GM12891 (cell line): Measurements from ENCODE around the gene TXNDC2.
A peak's percentile ranks its signal among the peaks of the same experiment; 100 is the strongest.

Experiments used
- DNase-seq: peaks from one replicate; pipeline ENCODE4 v3.0.0; 2011; ENCODE audit warnings: low spot score; ENCODE audit not compliant: insufficient read length
- FAIRE-seq: peaks from 2 replicates; lab custom pipeline; 2011; peaks lifted over from hg19 to GRCh38; lab: Jason Lieb, UNC
- PAX5 ChIP-seq: IDR thresholded peaks from 2 replicates; pipeline ENCODE4 v1.6.1; 2011; ENCODE audit warnings: low read length, moderate library complexity, mild to moderate bottlenecking; ENCODE audit not compliant: insufficient read depth, severe bottlenecking
- POLR2A ChIP-seq: IDR thresholded peaks from 2 replicates; pipeline ENCODE4 v1.6.1; 2011; ENCODE audit warnings: low read depth, low read length, control low read depth
- POLR2AphosphoS5 ChIP-seq: IDR thresholded peaks from 2 replicates; pipeline ENCODE4 v1.6.1; 2011; ENCODE audit warnings: low read depth, low read length, control low read depth
- POU2F2 ChIP-seq: IDR thresholded peaks from 2 replicates; pipeline ENCODE4 v1.6.1; 2011; ENCODE audit warnings: low read depth, mild to moderate bottlenecking, control low read depth, low read length, moderate library complexity
- SPI1 ChIP-seq: IDR thresholded peaks from 2 replicates; pipeline ENCODE4 v1.6.1; 2011; ENCODE audit warnings: low read depth, low read length, control low read depth
- TAF1 ChIP-seq: IDR thresholded peaks from 2 replicates; pipeline ENCODE4 v1.6.1; 2011; ENCODE audit warnings: low read depth, low read length, control low read depth

TXNDC2 gene

DNA sequence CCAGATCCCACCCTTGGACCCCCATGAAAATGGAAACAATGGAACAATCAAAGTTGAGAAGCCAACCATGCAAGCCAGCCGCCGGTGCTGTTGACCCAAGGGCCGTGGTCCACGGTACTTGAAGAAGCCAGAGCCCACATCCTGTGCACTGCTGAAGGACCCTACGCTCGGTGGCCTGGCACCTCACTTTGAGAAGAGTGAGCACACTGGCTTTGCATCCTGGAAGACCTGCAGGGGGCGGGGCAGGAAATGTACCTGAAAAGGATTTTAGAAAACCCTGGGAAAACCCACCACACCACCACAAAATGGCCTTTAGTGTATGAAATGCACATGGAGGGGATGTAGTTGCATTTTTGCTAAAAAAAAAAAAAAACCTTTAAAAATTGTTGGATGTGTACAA, 26.5 kb upstream of the TXNDC2 start:
- TF ChIP-seq PAX5 (no peak), POU2F2 (no peak), POLR2A (no peak), SPI1 (no peak), POLR2AphosphoS5 (no peak), TAF1 (no peak)
- no peak for FAIRE-seq
- no peak for DNase-seq

DNA sequence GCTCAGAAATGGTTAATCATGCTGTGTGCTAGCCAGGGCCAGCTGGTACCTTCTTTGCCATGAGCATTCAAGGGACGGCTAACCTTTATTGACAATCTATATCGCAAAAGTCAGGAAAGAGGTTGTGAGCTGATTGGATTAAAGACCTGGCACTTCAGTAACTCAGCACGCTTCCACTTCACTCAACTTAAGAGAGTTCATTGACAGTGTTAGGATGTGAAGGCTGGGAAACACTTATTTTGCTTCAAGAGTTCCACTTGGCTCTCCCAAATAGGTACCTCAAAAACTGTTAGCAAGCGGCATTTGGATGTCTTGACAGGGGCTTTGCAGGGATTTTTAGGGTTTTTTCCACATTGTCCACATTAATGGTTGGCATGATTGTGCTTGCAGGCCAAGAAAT, 25.1 kb upstream of the TXNDC2 start:
- FAIRE-seq: no peak
- DNase-seq: no peak
- TF ChIP-seq POLR2AphosphoS5 (no peak), POU2F2 (no peak), SPI1 (no peak), PAX5 (no peak), POLR2A (no peak), TAF1 (no peak)

DNA sequence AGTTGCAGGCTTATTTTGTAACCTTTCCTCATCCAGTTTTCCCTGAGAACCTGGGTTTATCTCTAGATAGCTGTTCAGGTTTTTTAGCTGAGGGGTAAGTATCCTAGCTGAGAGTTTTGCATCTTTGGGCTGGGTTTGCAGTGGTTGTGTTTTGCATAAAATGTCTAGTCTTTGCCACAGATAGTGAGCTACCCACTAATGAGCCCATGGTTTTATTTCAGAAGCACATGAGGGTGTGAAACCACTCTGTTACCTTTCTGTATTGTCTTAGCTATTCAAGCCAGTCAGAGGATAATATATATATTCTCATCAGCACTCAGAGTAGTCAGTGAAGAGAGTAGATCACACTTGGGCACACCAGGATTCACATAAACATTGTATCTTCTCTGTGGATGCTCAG, 24.6 kb upstream of the TXNDC2 start:
- no peak for TF ChIP-seq POLR2A
- TF ChIP-seq POU2F2: 0 out of 2 replicates have a peak, but pooled peaks have one; percentile 21
- no peak for TF ChIP-seq POLR2AphosphoS5
- no peak for TF ChIP-seq PAX5
- DNase-seq (no peak), FAIRE-seq (peak; percentile 52)

DNA sequence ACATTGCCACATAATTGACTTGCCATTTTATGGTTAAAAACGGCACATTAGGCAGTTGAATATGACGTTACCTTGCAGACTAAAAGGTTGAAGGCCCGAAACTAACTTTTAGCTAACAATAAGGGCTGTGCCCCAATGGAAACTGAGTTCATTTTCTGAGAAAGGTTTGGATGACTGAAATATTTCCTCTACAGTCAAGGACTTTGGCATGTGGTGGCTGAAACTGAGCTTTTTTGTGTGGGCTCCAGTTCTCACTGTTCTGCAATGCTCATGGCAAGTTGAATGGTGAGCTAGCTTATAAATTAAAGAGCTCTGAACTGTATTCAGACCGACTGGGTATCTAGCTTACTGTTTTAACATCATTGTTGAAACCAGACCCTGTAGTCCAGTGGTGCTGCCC, 23.8 kb upstream of the TXNDC2 start:
- no peak for TF ChIP-seq PAX5
- no peak for TF ChIP-seq POU2F2
- TF ChIP-seq TAF1: no peak
- TF ChIP-seq SPI1: no peak
- no peak for TF ChIP-seq POLR2A
- TF ChIP-seq POLR2AphosphoS5: no peak
- FAIRE-seq (peak; percentile 68), DNase-seq (no peak)

DNA sequence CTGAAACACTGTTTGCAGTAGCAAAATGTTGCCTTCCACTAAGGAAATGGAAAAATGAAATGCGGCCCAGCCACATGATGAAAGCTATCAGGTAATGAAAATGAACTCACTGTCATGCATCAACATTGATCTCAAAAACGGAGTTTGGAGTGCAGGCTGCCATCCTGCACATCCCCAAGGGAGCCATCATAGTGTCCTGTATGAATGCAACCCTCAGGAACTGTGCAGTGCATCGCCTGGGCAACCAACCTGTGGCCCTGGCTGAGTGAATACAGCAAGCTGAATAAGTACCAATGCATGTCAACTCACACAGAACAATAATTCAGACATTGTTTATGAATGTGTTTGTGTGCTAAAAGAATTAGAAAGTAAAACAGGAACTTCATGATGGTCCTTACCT, 23.1 kb upstream of the TXNDC2 start:
- DNase-seq: no peak
- TF ChIP-seq TAF1 (no peak), PAX5 (no peak), POU2F2 (no peak), POLR2AphosphoS5 (no peak), POLR2A (no peak), SPI1 (no peak)
- FAIRE-seq: no peak

DNA sequence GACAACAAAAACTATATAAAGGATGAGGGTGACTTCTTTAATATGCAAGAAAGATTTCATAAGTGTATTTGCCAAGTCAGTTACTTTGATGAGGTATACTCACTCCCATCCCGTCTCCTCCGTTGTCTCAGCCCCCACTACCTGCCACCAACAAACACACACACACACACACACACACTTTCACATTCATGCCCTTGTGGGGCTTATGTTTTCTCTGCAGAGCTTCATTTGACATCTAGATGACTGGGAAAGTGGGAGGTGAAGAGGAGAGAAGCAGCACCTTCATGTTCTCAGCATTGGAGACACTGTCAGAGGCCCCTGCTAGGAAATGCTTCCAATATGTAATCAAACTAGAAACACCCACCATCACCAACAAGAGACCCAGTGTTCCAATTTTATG, 22.5 kb upstream of the TXNDC2 start:
- FAIRE-seq (no peak), DNase-seq (no peak)
- TF ChIP-seq POLR2A (no peak), POU2F2 (no peak), POLR2AphosphoS5 (no peak), PAX5 (no peak), TAF1 (no peak), SPI1 (no peak)

DNA sequence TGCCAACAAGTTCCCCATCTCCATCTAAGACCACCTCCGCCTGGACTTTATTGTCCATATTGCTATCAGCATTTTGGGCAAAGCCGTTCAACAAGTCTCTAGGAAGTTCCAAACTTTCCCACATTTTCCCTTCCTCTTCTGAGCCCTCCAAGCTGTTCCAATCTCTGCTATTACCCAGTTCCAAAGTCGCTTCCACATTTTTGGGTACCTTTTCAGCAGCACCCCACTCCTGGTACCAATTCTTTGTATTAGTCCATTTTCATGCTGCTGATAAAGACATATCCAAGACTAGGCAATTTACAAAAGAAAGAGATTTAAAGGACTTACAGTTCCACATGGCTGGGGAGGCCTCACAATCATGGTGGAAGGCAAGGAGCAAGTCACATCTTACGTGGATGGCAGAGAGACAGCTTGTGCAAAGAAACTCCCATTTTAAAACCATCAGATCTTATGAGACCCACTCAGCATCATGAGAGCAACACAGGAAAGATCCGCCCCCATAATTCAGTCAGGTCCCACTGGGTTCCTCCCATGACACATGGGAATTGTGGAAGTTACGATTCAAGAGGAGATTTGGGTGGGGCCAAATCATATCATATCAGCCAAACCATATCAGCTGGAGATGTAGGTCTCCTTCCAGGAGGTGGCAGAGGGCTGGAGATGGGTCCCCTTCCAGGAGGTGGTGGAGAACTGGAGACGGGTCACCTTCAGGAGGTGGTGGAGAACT, 19.8 kb upstream of the TXNDC2 start:
- DNase-seq: no peak
- no peak for FAIRE-seq
- TF ChIP-seq PAX5 (no peak), TAF1 (no peak), POLR2A (no peak), SPI1 (no peak), POLR2AphosphoS5 (no peak), POU2F2 (no peak)

DNA sequence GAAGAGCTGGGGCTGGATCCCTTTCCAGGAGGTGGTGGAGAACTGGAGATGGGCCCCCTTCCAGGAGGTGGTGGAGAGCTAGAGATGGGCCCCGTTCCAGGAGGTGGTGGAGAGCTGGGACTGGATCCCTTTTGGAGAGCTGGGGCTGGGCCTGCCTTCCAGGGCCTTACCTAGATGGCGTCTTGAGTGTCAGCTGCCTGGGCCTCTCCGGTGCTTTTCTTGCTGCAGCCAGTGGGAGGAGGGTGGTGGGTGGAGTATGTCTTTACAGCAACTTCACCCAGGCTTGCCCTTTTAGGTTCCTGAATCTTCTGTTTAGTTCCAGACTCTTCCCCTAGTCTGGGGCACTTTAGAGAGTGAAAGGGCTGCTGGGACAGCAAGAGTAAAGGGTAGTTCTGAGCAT, 19.1 kb upstream of the TXNDC2 start:
- FAIRE-seq (no peak), DNase-seq (no peak)
- TF ChIP-seq PAX5 (no peak), TAF1 (no peak), POU2F2 (no peak), POLR2AphosphoS5 (no peak), POLR2A (no peak), SPI1 (no peak)

DNA sequence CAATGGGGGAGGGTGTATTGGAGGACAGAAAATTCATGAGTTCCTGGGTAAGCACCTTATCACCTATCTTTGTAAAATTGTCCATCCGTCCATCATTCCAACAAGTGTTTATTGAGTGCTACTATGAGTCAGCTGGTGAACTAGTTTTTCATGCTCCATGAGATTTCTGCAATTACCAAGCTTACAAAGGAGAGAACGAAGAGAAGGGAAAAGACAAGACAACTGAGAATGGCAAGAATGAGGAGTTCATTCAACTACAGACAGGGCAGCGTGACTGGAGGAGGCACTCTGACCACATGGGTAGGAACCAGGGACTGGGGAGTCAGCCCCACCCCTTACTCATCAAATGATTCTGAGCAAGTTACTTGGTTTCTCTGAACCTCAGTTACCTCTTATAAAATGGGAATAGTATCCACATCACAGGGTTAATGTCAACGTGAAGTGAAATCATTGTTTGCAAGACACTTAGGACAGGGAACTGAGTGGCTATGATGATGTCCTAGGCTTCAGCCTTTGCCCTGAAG, 18.6 kb upstream of the TXNDC2 start:
- TF ChIP-seq POLR2A: no peak
- FAIRE-seq: no peak
- DNase-seq: no peak
